OCI-LY3 (cell line): Measurements from ENCODE around the gene C9orf78.

ENCODE experiments used
- H2AFZ ChIP-seq: fragments of 200-600, 300-600 bp; shearing (Covaris generic); 2 replicates; pipeline ENCODE4 v1.6.0; 2014; ENCODE audit warnings: antibody characterized with exemption, low read depth, low read length
- H3K27ac ChIP-seq: fragments of 200-600, 300-600 bp; sonication (generic); 2 replicates; pipeline ENCODE4 v1.5.1; 2014; ENCODE audit warnings: mild to moderate bottlenecking, low read length, moderate library complexity, mixed read lengths
- H3K27me3 ChIP-seq: fragments of 200-600, 300-600 bp; sonication (generic); 2 replicates; pipeline ENCODE4 v1.6.1; 2014; ENCODE audit warnings: low read depth, low read length, mixed read lengths
- H3K36me3 ChIP-seq: fragments of 200-600, 300-600 bp; sonication (generic); replicated peaks from 2 replicates; pipeline ENCODE3; 2014; ENCODE audit warnings: low read depth, low read length, mixed read lengths
- H3K4me1 ChIP-seq: fragments of 300-600, 200-600 bp; sonication (generic); 2 replicates; pipeline ENCODE4 v1.6.1; 2014; ENCODE audit warnings: low read length, mixed read lengths
- H3K4me2 ChIP-seq: fragments of 200-600, 300-600 bp; sonication (generic); 2 replicates; pipeline ENCODE4 v1.6.1; 2014; ENCODE audit warnings: low read length, mixed read lengths
- H3K4me3 ChIP-seq: fragments of 300-600, 200-600 bp; sonication (generic); 2 replicates; pipeline ENCODE4 v1.5.1; 2014; ENCODE audit warnings: antibody characterized with exemption, mild to moderate bottlenecking, low read length, moderate library complexity
- H3K79me2 ChIP-seq: fragments of 300-600, 200-600 bp; shearing (Covaris generic); 2 replicates; pipeline ENCODE4 v1.6.1; 2014; ENCODE audit warnings: mild to moderate bottlenecking, low read length, mixed read lengths
- H3K9ac ChIP-seq: fragments of 300-600, 200-600 bp; shearing (Covaris generic); 2 replicates; pipeline ENCODE4 v1.6.0; 2014; ENCODE audit warnings: mild to moderate bottlenecking, low read length, moderate library complexity
- H3K9me3 ChIP-seq: fragments of 200-600, 300-600 bp; shearing (Covaris generic); 2 replicates; pipeline ENCODE4 v1.6.1; 2014; ENCODE audit warnings: low read length, mixed read lengths; ENCODE audit not compliant: insufficient read depth
- H4K20me1 ChIP-seq: fragments of 200-600, 300-600 bp; sonication (generic); 2 replicates; pipeline ENCODE4 v1.6.1; 2016; ENCODE audit warnings: low read length, mixed read lengths; ENCODE audit not compliant: insufficient read depth
- CTCF ChIP-seq: fragments of 200-600, 300-600 bp; sonication (generic); IDR thresholded peaks from 2 replicates; pipeline ENCODE4 v1.5.1; 2014; ENCODE audit warnings: antibody characterized with exemption, low read length, low read depth
- EZH2phosphoT487 ChIP-seq: fragments of 200-600 bp; shearing (Covaris generic); IDR thresholded peaks from 2 replicates; pipeline ENCODE4 v1.6.1; 2018; ENCODE audit warnings: antibody characterized with exemption, mixed run types, low read depth

Gene C9orf78

GRCh38 chr9:129880654-129881546, 45.8 kb upstream of the C9orf78 start:
- Histone ChIP-seq H3K4me1 (peaks cover 26% of the 10 kb centered on the region), H3K9ac (no peak overlapping the region), H3K27me3 (no peaks in the 10 kb centered on the region), H3K79me2 (no peaks in the 10 kb centered on the region), H2AFZ (no peak overlapping the region), H3K27ac (no peak overlapping the region), H3K36me3 (peaks cover 3% of the 10 kb centered on the region), H4K20me1 (peaks cover 4% of the 10 kb centered on the region; the same call in 1 of the 2 replicates), H3K9me3 (no peaks in the 10 kb centered on the region), H3K4me3 (no peak overlapping the region), H3K4me2 (no peak overlapping the region)
- TF ChIP-seq EZH2phosphoT487 (no peak), CTCF (no peak)

- Histone ChIP-seq H3K9ac (no peak overlapping the region), H3K4me1 (peaks cover 18% of the 10 kb centered on the region), H3K27ac (no peak overlapping the region), H3K79me2 (no peaks in the 10 kb centered on the region), H3K36me3 (peaks cover 3% of the 10 kb centered on the region), H3K4me3 (no peak overlapping the region), H4K20me1 (peaks cover under 1% of the 10 kb centered on the region; the same call in 1 of the 2 replicates), H2AFZ (no peak overlapping the region), H3K4me2 (no peak overlapping the region), H3K27me3 (no peaks in the 10 kb centered on the region), H3K9me3 (no peaks in the 10 kb centered on the region)
- TF ChIP-seq EZH2phosphoT487: no peak
- no peak for TF ChIP-seq CTCF
Observed at GRCh38 chr9:129879991-129880653, 45.0 kb upstream of the C9orf78 start.

- Histone ChIP-seq H3K79me2 (no peaks in the 10 kb centered on the region), H3K27ac (no peak overlapping the region), H3K4me3 (no peak overlapping the region), H3K9ac (no peak overlapping the region), H3K36me3 (peaks cover 3% of the 10 kb centered on the region), H3K27me3 (no peaks in the 10 kb centered on the region), H3K9me3 (no peaks in the 10 kb centered on the region), H4K20me1 (no peaks in the 10 kb centered on the region), H3K4me2 (no peak overlapping the region), H2AFZ (no peak overlapping the region), H3K4me1 (peaks cover 9% of the 10 kb centered on the region)
- TF ChIP-seq CTCF (no peak), EZH2phosphoT487 (no peak)
Observed at GRCh38 chr9:129879103-129879699, 44.1 kb upstream of the C9orf78 start.

- H3K27me3 ChIP-seq: no peaks in the 10 kb centered on the region
- H3K9me3 ChIP-seq: no peaks in the 10 kb centered on the region
- no peak overlapping the region for H3K27ac ChIP-seq
- no peak overlapping the region for H3K4me2 ChIP-seq
- no peaks in the 10 kb centered on the region for H4K20me1 ChIP-seq
- no peak overlapping the region for H3K9ac ChIP-seq
- H2AFZ ChIP-seq: no peak overlapping the region
- TF ChIP-seq CTCF: no peak
- TF ChIP-seq EZH2phosphoT487: no peak
- no peaks in the 10 kb centered on the region for H3K79me2 ChIP-seq
- H3K4me3 ChIP-seq: no peak overlapping the region
- 0 out of 2 replicates have a peak, but pooled peaks cover 3% of the 10 kb centered on the region for H3K4me1 ChIP-seq
- H3K36me3 ChIP-seq: no peaks in the 10 kb centered on the region
Observed at GRCh38 chr9:129878291-129878690, 43.2 kb upstream of the C9orf78 start.
